Measurements from ENCODE around the gene CRYBA4.
"Not testable (repeated sequence)": the region's sequence is repeated elsewhere in the genome, so short reads cannot be mapped to it uniquely, and the experiment has no call there.

The CRYBA4 gene

DNA sequence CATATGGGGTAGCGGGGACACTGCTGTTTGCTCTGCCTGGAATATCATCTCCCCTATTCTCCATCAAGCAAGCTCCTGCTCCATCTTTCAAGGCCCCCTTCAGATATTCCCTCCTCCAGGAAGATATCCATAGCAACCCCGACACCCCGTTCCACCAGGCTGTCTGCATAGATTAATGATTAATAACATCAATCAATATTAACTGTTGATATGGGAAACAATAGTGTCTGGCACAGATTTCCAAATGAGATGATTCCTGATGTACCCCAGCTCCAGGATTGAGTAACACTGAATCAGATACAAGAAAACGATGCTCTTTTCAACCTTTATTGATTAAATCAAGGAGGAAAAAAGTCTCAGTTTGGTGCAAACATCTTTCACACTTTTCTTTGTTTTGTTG lies 24.3 kb upstream of the CRYBA4 start:
- DNase-seq = no peak

DNA sequence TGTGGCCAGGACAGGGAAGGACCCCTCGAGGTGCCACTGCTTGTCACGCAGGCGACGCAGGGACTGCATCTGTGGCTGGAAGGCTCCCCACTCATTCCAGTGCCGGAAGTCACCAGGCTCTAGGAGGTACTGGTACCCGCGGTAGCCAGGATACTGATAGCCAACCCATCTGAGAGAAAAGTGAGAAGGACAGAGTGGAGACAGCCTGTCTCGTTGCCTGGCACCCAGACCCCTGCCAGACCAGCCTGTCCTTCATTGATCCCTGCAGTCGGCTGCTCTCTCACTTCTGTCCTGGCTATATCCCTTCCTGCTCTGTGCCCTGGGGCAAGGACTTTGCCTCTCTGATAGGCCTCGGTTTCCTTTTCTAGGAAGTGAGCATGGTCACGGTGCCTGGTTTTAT lies 22.3 kb upstream of the CRYBA4 start:
- DNase-seq = no peak

DNA sequence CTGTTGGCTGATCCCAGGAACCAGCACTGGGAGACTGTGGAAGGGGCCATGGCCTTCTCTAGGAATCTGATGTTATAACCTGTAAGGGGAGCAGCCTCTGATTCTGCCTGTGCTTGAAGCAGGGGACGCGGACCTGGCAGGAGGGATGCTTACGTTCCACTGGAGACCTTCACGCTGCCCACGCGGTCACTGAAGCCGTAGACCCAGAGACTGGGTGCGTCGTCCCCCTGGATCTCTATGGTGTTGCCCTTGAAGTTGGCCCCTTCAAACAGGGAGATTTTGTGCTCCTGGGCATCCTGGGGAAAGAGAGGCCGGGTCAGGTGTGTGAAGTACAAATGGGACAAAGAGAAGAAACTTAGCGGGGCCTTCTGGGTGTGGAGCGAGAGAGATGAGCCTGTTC lies 20.0 kb upstream of the CRYBA4 start:
- DNase-seq = no peak

DNA sequence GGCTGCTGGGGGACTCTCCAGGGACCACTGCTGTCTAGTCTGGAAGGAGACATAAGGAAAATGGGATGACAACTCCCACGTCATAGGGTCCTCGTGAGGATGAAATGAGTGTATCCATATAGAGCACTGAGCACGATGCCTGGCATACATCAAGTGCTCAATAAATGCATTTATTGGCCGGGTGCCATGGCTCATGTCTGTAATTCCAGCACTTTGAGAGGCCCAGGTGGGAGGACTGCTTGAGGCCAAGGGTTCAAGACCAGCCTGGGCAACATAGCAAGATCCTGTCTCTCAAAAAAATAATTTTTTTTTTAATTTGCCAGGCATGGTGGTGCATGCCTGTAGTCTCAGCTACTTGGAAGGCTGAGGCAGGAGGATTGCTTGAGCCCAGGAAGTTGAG lies 19.6 kb upstream of the CRYBA4 start:
- DNase-seq = no peak

DNA sequence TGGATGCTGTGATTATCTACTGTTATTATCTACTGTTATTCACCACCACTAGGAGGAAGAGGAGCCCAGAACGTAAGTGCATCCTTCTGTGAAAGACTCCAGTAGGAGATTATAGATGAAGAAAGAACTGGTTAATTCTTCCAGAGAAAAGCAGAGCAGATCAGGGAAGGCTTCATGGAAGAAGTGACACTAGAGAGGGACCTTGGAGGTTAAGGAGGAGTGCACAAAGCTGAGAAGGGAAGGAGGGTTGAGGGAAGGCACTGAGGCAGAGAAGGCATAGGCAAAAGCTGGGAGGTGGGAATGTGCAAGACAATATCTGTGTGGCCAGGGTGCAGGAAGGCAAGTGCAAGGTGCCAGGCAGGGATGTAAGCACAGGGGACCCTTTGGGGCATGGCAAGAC lies 17.4 kb upstream of the CRYBA4 start:
- DNase-seq = no peak

DNA sequence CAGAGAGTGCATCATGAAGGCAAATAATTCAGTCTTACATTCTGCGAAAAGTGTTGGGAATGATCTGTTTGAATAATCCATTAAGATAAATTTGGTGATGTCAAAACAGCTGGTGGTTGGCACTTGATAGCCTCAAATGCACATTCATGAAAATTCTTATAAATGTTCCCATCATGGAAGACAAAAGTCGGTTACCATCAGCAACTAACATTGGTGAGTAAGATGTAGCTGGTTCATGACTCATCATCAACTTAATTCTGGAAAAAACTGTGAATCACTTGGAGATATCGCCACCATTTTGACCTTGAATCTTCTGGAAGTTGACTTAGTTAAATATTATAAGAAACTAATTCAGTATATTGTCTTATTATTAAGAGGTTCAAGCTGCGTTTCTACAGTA lies 15.2 kb upstream of the CRYBA4 start:
- DNase-seq = no peak

DNA sequence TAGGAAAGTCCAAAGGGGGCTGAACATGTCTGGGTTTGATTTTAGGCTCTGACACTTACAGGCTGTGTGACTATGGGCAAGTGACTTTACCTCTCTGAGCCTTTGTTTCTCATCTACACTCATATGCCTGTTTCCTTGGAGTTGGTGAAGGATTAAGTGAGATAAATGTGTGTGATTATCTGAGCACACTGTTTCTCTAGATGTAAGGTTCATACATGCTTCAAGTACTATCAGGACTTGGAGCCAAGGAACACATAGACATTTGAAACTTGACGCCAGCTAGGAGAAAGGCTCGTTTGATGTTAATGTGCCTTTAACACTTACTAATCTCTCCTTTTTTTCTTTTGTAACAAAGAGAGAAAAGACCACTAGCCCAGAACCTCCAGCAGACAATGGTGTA lies 13.6 kb upstream of the CRYBA4 start:
- no peak for DNase-seq

DNA sequence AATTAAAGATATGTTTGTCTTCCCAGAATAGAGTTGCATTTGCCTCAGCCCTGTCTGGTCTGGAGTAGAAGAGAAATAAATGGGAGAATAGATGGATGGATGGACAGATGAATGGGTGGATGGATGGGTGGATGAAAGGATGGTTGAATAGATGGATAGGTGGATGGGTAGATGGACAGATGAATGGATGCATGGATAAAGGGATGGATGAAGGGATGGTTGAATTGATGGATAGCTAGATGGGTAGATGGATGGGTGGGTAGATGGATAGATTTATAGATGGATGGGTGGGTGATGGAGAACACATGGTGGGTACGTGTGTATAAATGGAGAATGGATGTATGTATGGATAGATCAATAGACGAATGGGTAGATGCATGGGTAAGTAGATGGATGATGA lies 12.5 kb upstream of the CRYBA4 start:
- no peak for DNase-seq

DNA sequence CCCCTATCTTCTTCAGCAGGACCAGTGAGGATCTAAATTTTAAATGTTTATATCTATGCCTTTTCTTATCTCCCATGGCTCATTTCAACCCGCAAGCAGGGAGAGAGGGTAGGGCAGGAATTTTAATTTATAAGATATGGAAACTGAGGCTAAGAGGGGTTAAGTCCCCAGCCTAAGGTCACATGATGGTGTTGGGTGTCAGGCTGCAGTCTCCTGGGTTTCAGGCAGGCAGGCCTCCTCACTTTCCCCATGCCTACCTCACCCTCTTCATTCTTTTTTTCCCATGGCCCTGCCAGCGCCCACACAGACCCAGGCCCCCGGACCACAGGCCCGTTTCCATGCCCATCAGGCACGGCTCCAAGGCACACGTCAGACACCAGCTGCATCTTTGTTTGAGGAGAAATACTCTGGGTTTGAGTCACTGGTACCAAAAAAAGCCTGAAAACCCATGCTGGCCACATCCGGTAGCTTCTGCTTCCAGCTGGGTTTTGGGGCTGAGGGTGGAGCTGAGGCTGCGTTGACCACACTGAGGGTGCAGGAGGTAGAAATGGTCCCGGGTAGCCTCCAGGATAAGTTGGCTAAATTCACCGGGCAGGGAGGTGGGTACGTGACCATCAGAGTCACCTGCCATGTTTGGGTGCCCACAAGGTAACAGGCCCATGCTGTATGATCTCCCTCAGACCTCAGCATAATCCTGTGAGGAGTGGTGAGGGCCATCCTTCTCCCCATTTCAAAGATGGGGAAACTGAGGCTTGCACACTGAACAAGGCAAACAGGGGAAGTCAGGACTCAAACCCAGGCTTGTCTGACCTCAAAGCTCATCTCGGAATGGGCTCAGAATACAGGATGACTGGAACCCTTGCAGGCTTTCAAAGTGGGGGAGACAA lies 11.4 kb upstream of the CRYBA4 start:
- peak in 1 of 2 donors; percentile 21 for DNase-seq

DNA sequence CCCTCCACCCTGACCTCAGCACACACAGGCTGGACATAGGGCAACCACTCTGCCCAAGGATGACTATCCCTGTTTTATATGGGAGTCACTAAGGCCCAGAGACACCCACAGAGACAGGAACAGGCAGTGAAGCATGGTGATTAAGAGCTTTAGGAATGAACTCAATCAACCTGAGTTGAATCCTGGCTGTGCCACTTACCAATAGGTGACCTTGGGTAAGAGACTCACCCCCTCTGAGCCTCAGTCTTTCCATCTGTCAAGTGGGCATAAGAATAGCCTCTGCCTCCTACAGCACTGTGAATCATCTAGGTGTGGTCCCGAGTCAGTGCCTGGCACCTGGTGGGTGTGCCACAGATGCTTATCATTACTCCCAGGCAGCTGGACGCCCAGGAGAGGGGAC lies 10.8 kb upstream of the CRYBA4 start:
- DNase-seq = no peak

DNA sequence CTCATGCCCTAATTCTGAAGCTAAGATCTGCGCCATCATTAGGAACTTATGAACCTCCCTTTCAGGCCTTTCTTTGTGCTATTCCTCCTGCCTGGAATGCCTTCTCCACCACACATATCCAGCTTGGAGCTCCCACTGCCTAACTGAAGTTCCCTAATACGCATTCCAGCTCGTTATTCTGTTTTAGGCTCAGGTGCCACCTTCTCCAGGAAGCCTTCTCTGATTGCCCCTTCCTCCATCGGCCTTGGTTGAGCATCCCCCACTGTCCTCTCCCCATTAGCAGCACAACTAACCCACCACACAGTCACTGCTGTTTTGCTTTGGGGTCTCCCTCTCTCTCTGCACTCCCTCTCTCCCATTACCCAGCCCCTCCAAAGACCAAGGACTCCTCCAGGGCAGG lies 9.1 kb upstream of the CRYBA4 start:
- DNase-seq = no peak

DNA sequence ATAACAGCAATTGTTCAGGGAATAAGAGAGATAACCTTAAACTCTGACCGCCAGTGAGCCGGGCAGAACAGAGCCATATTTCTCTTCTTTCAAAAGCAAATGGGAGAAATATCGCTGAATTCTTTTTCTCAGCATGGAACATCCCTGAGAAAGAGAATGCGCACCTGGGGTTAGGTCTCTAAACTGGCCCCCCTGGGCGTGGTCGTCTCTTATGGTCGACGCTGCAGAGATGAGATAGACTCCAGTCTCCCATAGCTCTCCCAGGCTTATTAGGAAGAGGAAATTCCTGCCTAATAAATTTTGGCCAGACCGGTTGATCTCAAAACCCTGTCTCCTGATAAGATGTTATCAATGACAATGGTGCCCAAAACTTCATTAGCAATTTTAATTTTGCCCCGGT lies 8.0 kb upstream of the CRYBA4 start:
- DNase-seq = not testable (repeated sequence)

DNA sequence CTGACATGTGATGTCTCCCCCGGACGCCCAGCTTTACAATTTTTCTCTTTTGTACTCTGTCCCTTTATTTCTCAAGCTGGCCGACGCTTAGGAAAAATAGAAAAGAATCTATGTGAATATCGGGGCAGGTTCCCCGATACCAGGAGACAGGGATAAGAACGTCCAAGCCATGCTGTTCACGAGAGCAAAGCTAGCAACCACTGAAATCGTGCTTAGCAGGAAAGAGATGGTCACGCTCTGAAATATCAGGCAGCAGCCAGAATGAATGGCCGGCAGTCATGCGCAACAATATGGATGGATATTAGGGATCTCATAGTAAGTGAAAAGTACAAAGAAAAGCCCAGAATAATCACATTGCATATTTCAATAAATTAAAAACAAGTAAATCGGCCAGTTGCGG lies 7.4 kb upstream of the CRYBA4 start:
- DNase-seq = no peak

DNA sequence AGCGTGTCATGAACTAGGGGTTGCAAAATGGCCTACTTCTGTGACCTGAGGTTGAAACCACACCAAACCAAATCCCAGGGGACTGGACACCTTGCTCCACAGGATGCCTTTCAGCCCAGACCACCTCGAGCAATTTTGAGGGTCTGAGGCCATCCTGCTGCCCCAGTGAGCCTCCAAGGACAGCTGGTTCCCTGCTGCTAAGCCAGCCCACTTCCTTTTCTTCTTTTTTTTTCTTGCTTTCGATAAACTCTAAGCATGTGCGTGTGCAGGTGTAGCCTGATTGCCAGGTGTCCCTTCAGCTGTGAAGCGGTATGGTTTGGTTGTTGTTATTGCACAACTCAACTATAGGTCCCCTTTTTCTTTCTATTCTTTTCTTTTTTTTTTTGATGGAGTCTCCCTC lies 6.6 kb upstream of the CRYBA4 start:
- DNase-seq = no peak

DNA sequence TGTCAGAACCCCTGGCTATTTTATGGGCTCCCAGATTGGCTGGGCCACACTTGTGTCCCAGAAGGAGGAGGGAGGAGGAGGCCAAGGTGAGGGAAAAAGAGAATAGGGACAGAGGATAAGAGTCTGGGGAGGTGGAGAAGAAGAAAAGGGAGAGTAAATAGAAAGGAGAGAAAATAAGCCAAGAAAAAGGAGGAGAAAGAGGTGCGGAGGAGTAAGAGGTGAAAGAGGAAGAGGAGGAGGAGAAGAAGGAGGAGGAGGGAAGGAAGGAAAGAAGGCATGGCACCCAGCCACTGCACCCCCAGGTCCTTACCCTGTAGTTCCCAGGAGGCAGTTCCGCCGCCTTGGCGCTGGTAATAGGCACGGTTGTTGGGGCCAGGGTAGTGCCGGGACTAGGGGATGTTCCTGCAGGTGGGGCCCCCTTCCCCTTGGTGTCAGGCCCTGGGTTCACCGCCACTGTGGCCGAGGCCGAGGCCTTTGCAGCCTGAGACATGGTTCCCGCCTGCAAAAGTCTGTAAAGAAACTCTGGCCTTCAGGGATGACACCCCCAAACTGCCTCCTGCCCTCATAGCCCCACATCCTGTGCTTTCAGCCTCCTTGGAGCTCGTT lies 5.8 kb upstream of the CRYBA4 start:
- no peak for DNase-seq

DNA sequence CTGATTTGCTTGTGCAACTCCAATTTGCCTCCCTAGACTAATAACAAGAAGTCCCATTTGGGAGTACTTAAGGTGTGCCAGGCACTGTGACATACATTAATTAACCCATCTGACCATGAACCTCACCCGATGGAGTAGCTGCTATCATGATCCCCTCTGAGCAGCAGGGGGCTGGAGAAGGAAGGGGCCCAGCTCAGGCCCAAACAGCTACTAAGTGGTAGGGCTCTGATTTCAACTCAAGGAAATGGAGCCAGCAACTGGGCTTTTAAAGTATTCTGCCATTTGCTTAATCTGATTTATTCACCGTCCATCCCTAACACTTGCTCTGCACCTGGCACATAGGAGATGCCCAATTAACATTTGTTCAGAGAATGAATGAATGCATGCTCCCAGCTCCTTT lies 5.1 kb upstream of the CRYBA4 start:
- no peak for DNase-seq

DNA sequence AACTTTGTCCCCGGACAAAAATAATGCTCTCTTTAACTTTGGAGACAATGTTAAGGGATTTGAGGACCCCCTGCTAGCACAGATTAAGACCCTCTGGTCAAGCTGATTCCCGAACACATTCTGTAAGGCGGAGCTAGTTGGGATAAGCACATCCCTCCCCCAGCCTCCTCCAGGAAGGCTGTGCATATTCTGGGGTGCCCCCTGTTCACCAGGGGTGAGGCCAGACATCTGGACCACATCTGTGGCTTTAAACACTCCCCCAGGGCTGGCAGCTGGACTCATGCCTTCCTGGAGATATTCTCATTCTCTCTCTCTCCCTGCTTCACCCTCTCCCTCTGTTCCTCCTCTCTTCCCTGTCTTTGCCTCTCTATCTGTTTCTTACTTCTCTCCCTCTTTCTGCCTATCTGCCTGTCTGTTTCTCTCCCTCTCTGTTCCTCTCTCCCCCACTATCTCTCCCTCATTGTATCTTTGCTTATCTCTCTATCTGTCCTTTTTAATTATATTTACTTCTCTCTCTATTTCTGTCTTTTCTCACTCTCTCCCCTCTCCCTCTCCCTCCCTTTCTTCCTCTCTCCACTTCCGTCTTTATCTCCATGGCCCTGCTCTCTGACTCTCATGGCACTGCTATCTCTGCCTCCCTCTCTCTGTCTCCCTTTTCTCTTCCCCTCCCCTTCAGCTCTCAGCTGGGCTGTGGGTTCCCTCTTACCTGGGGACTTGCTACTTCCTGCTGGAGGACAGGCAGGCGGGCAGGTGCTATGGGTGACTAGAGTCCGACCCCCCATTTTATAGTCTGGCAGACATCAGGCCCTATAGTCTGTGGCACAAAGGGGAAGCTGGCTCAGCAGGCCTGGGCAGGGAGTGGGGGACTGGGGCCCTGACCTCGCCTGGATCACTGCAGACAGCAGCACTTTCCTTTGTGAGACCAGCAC lies 4.2 kb upstream of the CRYBA4 start, which contains the start of gene CRYBB1:
TSS of gene CRYBB1 (minus strand) at position 757 of the 929 bp plus-strand sequence. CDS start 1,708 bp downstream, outside the sequence.
- DNase-seq = peak; percentile 34 to 49

DNA sequence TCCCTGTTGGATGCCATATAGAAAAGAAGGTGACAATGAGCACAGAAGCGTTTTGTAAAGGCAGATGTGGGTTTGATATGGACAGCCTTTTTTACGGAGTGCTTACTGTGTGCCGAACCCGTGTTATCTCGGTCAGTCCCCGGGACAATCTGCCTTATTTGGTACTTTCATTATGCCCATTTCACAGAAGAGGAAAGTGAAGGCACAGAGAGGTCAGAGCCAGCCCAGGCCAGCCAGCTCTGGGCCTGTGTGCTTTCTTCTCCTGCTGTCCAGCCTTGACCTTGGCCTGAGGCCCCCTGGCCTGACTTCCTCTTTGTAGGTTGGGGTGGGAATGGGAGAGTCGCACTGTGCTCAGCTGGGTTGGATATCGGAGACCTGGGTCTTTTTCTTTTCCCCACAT lies 3.3 kb upstream of the CRYBA4 start:
- DNase-seq = no peak

DNA sequence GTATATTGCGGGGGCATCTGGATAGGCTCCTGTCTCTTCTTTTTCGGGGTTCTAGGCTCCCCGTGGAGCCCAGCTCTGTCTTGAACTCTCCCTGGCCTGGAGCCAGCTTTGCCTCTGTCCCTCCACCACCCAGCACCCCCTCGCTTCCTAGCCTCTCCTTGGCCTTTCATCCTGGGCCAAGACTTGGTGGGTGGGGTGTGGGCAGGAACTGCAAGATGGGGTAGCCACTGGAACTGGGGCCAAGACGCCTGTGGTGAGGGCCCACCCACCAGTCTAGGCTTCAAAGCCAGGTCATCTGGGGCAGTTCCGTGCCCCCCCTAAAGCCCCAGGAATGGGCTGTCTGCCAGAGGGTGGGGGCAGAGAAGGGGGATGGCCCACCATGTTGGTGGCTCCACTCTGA lies 2.3 kb upstream of the CRYBA4 start:
- no peak for DNase-seq

DNA sequence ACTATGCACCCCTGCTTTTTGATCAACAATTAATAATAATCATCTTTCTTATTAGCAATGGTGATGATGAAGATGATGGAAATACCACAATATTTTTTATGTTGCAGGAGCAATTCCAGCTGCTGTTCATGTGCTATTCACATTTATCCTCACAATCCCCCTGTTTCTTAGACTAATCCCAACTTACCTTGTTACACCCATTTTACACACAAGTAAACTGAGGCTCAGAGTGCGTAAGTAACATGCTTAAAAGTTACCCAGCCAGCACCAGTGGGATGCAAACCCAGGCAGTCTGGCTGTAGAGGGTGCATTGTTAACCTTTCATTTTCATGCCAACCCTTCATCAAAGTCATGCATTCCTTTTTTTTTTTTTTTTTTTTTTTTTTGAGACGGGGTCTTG lies 1.6 kb upstream of the CRYBA4 start:
- DNase-seq = no peak

DNA sequence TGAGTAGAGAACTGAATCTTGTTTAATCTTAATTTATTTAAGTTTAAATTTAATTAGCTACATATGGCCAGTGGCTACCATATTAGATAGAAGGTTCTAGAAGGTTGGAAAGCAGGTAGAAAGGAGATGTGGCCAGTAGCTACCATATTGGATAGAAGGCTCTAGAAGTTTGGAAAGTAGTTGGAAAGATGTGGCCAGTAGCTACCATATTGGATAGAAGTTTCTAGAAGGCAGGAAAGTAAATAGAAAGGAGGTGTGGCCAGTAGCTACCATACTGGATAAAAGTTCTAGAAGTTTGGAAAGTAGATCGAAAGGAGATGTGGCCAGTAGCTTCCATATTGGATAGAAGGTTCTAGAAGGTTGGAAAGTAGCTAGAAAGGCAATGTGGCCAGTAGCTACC lies 2.2 kb downstream of the CRYBA4 start:
- no peak for DNase-seq

DNA sequence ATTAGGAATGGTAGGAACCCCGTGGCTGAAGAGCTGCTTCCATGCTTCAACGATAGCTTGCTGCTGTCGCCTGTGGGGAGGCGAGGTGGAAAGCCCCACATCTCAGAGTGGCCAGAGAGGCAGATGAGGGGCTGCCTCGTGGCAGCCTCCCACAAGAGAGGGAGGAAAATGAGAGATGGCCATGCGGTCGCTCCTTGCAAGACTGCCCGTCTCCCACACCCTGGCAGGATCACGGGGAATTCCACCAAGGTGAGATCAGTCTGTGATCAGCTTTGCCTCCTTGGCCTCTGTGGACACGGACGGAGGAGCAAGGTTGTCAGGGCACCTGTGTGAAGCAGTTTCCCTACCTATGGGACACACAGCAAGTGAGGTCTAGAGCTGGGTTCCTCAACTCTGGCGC lies 3.0 kb downstream of the CRYBA4 start:
- DNase-seq = no peak
